ENCODE results near the gene ARHGEF17.

ARHGEF17 gene

DNA sequence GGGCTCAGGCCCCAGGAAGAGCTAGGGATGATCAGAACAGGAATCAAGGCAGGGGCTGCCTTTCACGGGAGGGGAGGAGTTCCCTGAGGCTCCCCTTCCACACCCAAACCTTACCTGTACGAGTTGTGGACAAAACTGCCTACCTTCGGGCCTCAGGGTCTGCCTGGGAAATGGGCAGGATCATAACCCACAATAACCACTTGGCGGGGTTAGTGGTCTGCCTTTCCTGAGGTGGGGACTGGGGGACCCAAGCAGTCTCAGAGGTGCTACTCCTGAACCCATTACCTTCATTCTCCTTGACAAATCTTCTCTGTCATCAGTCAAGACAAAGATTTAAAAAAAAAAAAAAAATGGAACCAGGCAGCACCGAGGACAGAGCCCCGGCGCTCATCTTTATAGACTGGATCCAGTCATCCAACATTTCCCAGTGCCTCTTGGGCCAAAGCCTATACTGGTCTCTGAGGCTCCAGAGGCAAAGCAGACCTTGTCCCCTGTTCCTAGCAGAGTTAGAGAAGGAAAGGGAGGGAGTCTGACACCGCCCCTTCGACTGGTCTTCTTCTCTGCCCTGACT is 21.8 kb upstream of the ARHGEF17 start:
- Histone ChIP-seq H3K9me3 (ENCODE audit: control insufficient read depth, insufficient read depth, low read depth, low read length) (no peaks in the 10 kb centered on the region), H3K36me3 (ENCODE audit: control insufficient read depth in 2 of 2, insufficient read depth in 1 of 2, low read length in 2 of 2) (no peaks in the 10 kb centered on the region), H3K27ac (ENCODE audit: extremely low read depth, low read depth, low read length) (no peak overlapping the region), H3K4me1 (ENCODE audit: control insufficient read depth, insufficient read depth, low read length) (no peaks in the 10 kb centered on the region), H3K4me3 (ENCODE audit: low read depth, low read length) (no peak overlapping the region)
- no peak for TF ChIP-seq MZF1 (tag by site-specific recombination; IDR thresholded peaks at IDR 0.05; ENCODE audit: borderline replicate concordance)
- TF ChIP-seq, protein P1, sequence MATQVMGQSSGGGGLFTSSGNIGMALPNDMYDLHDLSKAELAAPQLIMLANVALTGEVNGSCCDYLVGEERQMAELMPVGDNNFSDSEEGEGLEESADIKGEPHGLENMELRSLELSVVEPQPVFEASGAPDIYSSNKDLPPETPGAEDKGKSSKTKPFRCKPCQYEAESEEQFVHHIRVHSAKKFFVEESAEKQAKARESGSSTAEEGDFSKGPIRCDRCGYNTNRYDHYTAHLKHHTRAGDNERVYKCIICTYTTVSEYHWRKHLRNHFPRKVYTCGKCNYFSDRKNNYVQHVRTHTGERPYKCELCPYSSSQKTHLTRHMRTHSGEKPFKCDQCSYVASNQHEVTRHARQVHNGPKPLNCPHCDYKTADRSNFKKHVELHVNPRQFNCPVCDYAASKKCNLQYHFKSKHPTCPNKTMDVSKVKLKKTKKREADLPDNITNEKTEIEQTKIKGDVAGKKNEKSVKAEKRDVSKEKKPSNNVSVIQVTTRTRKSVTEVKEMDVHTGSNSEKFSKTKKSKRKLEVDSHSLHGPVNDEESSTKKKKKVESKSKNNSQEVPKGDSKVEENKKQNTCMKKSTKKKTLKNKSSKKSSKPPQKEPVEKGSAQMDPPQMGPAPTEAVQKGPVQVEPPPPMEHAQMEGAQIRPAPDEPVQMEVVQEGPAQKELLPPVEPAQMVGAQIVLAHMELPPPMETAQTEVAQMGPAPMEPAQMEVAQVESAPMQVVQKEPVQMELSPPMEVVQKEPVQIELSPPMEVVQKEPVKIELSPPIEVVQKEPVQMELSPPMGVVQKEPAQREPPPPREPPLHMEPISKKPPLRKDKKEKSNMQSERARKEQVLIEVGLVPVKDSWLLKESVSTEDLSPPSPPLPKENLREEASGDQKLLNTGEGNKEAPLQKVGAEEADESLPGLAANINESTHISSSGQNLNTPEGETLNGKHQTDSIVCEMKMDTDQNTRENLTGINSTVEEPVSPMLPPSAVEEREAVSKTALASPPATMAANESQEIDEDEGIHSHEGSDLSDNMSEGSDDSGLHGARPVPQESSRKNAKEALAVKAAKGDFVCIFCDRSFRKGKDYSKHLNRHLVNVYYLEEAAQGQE (tag by site-specific recombination; IDR thresholded peaks at IDR 0.05): peak; percentile 57
- TF ChIP-seq, protein P2, sequence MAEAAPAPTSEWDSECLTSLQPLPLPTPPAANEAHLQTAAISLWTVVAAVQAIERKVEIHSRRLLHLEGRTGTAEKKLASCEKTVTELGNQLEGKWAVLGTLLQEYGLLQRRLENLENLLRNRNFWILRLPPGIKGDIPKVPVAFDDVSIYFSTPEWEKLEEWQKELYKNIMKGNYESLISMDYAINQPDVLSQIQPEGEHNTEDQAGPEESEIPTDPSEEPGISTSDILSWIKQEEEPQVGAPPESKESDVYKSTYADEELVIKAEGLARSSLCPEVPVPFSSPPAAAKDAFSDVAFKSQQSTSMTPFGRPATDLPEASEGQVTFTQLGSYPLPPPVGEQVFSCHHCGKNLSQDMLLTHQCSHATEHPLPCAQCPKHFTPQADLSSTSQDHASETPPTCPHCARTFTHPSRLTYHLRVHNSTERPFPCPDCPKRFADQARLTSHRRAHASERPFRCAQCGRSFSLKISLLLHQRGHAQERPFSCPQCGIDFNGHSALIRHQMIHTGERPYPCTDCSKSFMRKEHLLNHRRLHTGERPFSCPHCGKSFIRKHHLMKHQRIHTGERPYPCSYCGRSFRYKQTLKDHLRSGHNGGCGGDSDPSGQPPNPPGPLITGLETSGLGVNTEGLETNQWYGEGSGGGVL (tag by site-specific recombination; IDR thresholded peaks at IDR 0.05): no peak
- no peak for TF ChIP-seq HOXA7 (CRISPR knock-in tag; IDR thresholded peaks at IDR 0.05; ENCODE audit: borderline replicate concordance)
- ChIA-PET CTCF (interaction anchor here (0.6 to 0.7 kb wide), 2 partner anchors 23 to 815 kb away, joined by 3 read pairs; no protein-coding TSS in a partner anchor), POLR2A (no interaction called here)

DNA sequence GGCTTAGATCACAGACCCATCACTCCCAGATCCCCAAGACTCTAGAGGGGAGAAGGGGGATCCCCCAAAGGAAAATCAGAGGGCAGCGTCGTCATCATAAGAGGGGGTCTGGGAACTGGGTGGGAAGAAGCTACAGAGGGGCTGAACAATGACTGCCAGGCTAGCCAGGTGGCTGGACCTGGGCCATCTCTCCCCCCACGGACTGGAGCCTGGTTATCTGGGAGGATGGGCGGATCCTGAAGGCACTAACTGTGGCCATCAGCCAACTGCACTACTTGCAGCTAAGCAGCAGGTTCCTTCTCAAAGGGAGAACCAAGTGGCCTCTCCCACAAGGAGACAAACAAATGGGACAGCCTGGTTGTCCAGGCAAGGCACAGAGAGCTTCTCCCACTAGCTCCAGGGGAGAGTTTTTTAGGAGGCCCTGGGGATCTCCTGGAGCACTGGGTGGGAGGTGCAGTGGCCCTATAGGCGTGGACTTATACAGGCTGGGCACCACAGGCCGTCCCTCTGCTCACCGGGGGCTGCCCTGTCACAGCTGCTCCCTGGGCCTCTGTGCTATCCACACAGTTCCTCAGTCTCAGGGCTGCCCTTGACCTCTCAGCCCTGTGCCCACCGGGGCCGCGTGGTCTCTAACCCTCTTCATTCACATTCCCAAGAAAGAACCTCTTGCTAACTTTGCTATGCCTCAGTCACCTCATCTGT is 20.5 kb upstream of the ARHGEF17 start:
- H3K27ac ChIP-seq (ENCODE audit: extremely low read depth, low read depth, low read length): no peak overlapping the region
- no peaks in the 10 kb centered on the region for H3K9me3 ChIP-seq (ENCODE audit: control insufficient read depth, insufficient read depth, low read depth, low read length)
- POLR2A ChIA-PET: no interaction called here
- H3K36me3 ChIP-seq (ENCODE audit: control insufficient read depth in 2 of 2, insufficient read depth in 1 of 2, low read length in 2 of 2): no peaks in the 10 kb centered on the region
- no peak overlapping the region for H3K4me3 ChIP-seq (ENCODE audit: low read depth, low read length)
- CTCF ChIA-PET: interaction anchor here (0.6 to 5.6 kb wide), 9 partner anchors 8 to 346 kb away, joined by 4 to 51 read pairs (median 17); partner anchors contain the start of gene ARHGEF17
- no peak for TF ChIP-seq YY2 (tag by site-specific recombination; IDR thresholded peaks at IDR 0.05)
- peak; percentile 19; the same call in 1 of the 2 replicates for TF ChIP-seq GLIS1 (tag by site-specific recombination; IDR thresholded peaks at IDR 0.05)
- peak; percentile 51 for TF ChIP-seq ZIC2 (tag by site-specific recombination; IDR thresholded peaks at IDR 0.05)
- TF ChIP-seq, protein P3, sequence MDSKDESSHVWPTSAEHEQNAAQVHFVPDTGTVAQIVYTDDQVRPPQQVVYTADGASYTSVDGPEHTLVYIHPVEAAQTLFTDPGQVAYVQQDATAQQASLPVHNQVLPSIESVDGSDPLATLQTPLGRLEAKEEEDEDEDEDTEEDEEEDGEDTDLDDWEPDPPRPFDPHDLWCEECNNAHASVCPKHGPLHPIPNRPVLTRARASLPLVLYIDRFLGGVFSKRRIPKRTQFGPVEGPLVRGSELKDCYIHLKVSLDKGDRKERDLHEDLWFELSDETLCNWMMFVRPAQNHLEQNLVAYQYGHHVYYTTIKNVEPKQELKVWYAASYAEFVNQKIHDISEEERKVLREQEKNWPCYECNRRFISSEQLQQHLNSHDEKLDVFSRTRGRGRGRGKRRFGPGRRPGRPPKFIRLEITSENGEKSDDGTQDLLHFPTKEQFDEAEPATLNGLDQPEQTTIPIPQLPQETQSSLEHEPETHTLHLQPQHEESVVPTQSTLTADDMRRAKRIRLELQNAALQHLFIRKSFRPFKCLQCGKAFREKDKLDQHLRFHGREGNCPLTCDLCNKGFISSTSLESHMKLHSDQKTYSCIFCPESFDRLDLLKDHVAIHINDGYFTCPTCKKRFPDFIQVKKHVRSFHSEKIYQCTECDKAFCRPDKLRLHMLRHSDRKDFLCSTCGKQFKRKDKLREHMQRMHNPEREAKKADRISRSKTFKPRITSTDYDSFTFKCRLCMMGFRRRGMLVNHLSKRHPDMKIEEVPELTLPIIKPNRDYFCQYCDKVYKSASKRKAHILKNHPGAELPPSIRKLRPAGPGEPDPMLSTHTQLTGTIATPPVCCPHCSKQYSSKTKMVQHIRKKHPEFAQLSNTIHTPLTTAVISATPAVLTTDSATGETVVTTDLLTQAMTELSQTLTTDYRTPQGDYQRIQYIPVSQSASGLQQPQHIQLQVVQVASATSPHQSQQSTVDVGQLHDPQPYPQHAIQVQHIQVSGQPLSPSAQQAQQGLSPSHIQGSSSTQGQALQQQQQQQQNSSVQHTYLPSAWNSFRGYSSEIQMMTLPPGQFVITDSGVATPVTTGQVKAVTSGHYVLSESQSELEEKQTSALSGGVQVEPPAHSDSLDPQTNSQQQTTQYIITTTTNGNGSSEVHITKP (tag by site-specific recombination; IDR thresholded peaks at IDR 0.05): peak; percentile 35; the same call in 1 of the 2 replicates
- no peaks in the 10 kb centered on the region for H3K4me1 ChIP-seq (ENCODE audit: control insufficient read depth, insufficient read depth, low read length)

DNA sequence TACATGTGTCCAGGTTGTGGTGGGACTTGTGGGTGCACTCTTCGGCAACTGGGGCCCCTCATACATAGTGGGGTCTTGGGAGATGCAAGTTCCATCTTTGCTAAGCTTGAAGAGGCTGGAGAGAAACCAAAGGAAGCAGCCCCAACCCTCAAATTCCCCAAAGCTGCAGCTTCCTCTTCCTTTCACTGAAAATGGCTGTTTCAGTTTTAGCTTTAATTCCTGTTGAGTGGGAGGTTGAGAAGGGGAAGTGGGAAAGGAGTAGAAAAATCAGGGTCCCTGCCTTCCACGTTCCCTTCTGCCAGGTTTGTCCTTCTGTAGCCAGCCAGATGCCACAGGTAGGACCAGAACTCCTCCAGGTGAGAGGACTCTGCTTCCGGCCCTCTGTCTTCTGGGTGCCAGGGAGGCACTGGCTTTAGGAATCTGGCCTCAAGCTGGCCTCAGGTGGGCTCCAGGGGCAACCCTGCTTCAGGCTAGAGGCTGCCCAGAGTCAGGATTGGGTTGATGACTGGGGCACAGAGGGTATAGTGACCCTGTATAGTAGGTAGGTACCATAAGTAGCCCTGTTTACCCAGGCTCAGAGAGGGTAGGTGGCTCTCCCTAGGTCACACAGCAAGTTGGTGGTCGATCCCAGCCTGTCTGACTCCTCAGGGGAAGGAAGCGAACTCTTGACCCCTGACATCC is 19.7 kb upstream of the ARHGEF17 start:
- ChIA-PET POLR2A (no interaction called here), CTCF (interaction anchor here (0.6 to 5.6 kb wide), 17 partner anchors 9 to 702 kb away, joined by 3 to 51 read pairs (median 7); partner anchors contain the start of genes ARHGEF17 and P2RY6)
- no peaks in the 10 kb centered on the region for H3K9me3 ChIP-seq (ENCODE audit: control insufficient read depth, insufficient read depth, low read depth, low read length)
- TF ChIP-seq ZSCAN23 (tag by site-specific recombination; IDR thresholded peaks at IDR 0.05) (no peak), ZNF768 (tag by site-specific recombination; IDR thresholded peaks at IDR 0.05) (peak; percentile 72; the same call in 1 of the 2 replicates)
- H3K4me3 ChIP-seq (ENCODE audit: low read depth, low read length): no peak overlapping the region
- no peak overlapping the region for H3K27ac ChIP-seq (ENCODE audit: extremely low read depth, low read depth, low read length)
- no peaks in the 10 kb centered on the region for H3K36me3 ChIP-seq (ENCODE audit: control insufficient read depth in 2 of 2, insufficient read depth in 1 of 2, low read length in 2 of 2)
- no peaks in the 10 kb centered on the region for H3K4me1 ChIP-seq (ENCODE audit: control insufficient read depth, insufficient read depth, low read length)
